GM18499 (cell line): ENCODE results near the gene MCC.
"Not testable (repeated sequence)": the region's sequence is repeated elsewhere in the genome, so short reads cannot be mapped to it uniquely, and the experiment has no call there.

Experiments used
- ATAC-seq: cut with Tn5 transposase; IDR thresholded peaks from one replicate; pipeline ENCODE4 v1.9.1; 2021; ENCODE audit warnings: moderate number of reproducible peaks; ENCODE audit not compliant: insufficient read depth, unreplicated experiment

The MCC gene

DNA sequence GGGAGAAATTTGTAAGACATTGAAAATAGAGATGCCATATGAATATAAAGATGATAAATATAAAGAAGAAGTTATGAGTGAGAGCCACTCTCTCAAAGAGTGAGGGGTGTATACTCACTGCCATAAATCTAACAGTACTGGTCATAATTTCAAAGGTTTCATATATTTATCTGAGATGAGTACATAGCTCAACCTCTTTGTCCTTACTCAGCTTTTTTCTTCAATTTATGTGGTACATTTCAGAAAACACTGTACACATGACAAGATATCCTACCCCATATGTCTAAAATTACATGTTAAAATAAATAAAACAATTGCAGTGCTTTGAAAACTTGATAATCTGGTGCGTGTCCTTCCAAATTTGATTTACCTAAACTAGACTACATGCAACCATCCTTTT, 5.2 kb upstream of the MCC start:
- no peak for ATAC-seq

DNA sequence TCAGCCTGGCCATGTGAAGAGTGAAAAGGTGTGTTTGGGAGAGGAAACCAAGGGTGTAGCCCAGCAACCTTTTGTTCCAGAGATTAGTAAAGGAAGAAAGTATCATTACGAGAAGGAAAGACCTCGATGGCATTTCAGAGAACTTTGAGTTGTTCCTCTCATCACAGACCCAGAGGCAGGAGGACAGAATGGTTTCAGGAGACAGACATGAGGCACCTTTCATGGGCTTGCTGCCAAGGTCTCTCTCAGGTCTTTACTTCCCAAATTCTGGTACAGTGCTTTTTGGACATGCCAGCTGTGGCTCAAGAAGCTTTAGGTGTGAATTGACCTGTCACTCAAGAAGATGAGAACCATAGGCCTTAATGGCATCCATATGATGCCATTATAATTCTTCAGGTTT, 2.8 kb upstream of the MCC start:
- ATAC-seq, result no peak

DNA sequence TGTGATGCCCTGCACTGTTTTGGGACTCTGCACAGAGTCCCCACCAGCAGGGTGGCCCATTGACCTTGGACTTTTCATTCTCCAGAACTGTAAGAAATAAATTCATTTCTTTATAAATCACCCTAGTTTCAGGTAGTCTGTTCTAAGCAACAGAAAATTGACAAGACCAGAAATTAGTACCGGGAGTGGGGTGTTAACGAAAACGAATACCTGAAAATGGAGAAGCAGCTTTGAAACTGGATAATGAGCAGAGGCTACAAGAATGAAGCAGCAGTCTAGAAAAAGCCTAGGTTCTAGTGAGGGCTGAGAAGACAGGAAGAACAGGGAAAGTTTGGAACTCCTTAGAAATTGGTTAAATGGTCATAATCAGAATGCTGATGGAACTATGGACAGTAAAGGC, 2.1 kb upstream of the MCC start:
- no peak for ATAC-seq

DNA sequence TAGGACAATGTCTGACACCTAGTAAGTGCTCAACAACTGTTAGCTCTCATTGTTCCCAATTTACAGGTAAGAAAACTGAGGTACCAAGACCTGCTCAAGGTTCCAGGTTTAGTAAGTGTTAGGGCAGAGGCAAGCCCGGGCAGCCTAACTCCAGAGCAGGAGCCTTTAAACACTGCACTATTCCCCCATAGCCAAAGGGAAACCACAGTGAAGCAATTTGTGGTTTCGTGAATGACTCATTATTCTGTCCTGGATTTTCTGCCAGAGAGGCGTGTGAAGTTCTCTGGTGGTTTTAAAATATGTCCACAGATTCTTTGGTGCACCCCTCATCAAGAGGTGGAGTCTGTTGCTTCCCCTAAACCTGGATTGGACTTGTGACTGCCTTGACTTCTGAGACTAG, 1.0 kb upstream of the MCC start:
- peak; percentile 43 for ATAC-seq

DNA sequence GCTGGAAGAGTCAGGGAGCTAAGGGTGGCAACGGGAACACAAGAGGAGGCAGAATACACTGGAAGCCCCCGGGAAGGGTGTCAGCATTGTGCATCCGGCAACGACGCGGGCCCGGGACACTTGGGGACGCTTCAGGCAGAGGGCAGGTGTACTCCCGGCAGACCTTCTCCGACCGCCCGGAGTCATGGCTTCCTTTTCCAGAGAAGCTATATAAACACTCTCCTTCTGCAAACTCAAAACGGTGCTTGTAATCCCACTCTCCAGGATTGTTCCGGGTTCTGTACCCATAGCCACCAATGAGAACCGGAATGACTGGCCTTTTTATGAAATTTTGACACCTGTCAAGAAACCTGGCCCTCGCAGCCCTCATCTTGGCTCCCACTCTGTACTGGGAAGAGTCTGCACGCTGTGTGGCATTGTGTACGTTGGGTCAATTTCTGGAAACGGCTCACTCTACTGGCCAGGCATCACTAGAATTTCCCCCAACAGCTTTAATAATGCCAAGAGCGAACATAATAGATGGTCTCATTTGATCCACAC, 462 bp upstream of the MCC start:
- ATAC-seq, result no peak

DNA sequence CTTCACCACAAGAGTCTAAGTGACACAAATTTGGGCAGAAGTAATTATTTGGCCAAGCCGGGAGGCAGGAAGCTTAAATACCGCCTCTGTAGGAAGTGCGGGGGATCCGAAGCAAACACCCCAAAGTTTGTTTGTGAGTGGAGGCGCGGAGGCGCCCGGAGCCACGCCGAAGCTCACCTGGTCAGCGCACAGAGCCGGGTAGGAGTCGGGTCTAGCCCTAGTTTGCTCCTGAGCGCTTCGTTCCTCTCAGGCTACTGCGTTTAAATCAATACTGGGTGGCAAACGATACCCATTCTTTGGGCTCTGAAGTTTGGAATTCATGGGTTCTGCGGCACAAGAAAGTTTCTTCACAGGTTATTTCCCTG, 855 bp downstream of the MCC start:
- ATAC-seq, result no peak

DNA sequence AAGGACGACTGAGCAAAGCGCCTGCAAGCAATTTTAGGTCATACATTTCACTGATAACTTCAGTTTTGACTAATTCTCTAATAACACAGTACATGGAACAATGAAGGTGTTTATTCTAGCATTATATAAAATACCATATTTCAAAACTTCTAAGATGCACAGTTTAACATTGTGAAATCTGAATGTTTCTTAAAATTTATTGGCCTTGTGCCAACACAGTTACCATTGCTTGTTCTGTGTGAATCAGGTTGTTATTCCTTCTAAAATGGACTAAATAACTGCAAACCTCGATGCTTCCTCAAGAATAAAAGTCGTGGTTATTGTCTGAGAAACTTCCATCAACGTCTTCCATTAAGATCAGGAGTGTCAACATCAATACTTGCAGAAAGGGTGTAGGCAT, 8.0 kb downstream of the MCC start:
- ATAC-seq, result no peak

DNA sequence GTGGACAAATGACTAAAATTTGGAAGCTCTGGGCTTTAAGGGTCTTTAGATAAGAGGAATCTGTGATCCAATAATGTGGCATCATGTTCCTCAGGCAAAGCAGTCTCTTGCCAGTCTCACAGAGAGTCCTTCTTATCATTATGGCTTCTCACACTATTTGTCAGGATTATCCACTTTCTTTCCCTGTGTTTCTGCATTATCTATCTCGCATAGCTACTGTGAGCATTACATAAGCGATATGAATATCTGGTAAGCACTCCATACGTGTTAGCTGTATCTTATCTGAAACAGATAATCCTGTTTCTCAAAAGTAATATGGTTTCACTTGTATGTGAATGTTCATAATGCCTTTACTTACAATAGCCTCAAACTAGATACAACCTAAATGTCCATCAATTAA, 9.6 kb downstream of the MCC start:
- no peak for ATAC-seq

DNA sequence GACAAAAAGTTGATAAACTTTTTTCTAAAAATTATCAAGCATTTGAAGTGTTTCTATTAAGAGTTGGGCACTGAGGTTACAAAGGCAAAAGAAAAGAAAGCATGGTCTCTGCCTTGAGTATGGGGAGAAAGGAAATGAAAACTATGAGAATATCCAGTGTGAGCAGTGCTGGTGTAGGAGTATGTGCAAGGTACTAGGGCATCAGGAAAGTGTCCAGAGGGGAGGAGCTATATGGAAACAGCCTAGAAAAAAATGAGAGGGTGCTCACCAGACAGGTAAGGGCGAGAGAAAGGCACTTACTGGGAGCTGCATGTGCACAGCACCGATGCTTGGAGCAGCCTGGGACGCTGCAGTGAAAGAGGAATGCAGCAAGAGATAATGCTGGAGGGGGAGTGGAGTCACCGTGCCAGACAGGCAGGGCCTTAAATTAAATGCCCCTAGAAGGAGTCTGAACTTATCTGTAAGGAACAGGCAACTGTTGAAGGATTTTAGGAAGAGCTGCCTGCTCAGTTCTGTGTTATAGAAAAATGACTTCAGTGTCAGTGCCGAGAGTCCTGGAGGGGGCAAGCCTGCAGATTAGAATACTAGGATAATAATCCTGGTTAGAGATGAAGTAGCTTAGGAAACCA, 14.0 kb downstream of the MCC start:
- ATAC-seq, result no peak

DNA sequence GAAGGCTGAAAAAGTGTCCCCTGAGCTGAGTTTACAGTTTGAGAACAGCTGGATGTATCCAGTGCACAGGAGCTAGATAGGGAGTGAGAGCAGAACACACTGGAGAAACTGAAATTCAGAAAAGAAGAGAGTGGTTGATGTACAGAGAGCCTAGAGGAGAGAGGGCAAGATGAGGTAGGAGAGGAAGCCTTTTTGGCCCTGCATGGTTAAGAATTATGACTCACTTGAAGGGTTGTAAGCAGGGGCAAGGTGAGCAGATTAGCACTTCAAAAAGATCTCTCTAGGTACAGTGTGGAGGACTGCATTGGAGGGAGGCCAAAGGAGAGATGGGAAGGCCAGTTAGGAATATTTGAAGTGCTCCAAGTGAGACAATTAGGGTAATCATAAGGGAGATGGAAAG, 25.2 kb downstream of the MCC start:
- no peak for ATAC-seq

DNA sequence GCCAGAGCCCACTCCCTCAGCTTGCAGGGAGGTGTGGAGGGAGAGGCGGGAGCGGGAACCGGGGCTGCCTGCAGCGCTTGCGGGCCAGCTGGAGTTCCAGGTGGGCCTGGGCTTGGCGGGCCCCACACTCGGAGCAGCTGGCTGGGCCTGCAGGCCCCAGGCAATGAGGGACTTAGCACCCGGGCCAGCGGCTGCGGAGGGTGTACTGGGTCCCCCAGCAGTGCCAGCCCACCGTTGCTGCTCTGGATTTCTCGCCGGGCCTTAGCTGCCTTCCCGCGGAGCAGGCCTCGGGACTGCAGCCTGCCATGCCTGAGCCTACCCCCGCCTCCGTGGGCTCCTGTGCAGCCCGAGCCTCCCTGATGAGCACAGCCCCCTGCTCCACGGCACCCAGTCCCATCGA, 31.1 kb downstream of the MCC start:
- ATAC-seq, result not testable (repeated sequence)

DNA sequence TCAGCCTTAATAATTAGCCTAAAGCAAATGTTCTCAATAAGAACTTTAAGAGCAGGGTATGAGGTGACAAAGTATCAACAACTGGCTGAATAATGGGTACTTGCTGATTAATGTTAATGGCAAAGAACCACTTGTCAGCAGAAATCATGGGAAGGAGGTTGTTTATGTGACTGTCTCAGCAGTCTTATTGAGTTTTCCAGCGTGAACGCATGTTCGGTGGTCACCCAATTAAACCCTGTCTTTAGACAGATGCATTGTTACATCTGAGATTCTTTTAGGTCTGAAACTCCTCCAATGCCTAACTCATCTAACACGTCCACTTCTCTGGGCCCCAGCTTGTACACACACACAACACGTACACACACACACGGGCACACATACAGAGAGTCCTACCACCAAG, 35.3 kb downstream of the MCC start:
- no peak for ATAC-seq

DNA sequence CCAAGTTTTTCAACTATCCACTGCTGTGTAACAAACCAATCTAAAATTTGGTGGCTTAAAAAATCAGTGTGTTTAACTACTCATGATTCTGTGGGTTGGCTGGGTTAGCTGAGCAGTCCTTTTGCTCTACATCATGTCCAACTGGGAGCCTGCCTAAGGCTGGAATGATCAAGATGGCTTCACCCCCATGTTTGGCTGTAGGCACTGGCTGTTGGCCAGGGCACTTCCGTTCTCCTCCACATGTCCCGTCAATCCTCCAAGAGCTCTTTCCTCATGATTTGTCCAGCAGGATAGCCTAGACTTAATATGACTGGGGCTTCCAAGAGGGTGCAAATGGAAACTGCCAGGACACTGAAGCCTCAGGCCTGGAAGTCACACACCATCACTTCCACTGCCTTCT, 36.5 kb downstream of the MCC start:
- no peak for ATAC-seq

DNA sequence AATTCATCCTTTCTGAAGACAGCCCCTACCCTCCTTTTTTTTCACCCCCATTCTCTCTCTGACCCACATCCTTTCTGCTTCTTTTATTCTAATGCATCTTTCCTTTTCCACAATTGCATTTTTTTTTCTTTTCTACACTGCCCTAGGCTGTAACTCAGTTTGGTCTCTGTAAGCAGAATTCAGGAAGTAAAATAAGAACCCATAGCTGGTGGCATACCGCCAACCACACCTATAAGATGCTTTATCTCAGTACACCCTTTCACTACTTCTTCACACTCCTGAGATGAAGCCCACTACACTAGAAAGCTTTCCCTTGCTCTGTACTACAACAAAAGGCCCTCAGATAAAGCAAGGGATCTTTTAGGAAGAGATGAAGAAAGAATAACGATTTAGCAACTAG, 37.3 kb downstream of the MCC start:
- ATAC-seq, result no peak

DNA sequence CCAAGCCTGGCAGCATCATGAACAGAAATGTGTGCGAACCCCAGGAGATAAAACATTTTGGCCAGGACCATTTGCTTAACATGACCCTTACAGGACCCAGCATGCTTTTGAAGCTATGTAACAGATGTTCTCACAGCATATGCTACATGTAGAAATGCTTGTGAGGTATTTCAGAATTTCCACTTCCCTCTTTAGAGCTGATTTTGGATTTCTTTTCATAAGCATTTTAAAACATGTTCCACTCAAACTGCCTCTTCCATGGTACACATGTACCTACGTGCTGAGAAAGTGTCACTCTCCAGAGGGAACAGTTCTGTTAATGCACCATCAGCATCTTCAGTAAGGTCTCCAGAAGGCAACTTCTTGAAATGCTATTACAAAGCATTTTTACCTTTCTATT, 37.8 kb downstream of the MCC start:
- no peak for ATAC-seq

DNA sequence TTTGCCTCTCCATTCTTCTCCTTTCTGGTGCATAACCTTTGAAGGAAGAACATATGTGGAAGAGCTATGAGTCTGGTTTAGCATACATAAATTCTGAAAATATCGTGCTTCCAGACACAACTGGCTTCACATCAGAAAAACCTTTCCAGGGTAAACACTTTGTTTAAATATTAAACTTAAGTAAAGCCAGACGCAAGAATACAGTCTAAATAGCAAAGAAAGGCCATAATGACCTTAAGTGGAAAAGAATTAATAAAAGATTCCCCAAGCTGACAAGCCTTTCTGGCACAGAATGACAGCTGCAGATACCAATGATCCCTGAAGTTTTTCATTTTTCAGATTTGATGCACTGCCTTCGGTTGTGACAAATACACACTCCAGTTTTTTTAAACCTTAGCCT, 40.0 kb downstream of the MCC start:
- ATAC-seq, result no peak

DNA sequence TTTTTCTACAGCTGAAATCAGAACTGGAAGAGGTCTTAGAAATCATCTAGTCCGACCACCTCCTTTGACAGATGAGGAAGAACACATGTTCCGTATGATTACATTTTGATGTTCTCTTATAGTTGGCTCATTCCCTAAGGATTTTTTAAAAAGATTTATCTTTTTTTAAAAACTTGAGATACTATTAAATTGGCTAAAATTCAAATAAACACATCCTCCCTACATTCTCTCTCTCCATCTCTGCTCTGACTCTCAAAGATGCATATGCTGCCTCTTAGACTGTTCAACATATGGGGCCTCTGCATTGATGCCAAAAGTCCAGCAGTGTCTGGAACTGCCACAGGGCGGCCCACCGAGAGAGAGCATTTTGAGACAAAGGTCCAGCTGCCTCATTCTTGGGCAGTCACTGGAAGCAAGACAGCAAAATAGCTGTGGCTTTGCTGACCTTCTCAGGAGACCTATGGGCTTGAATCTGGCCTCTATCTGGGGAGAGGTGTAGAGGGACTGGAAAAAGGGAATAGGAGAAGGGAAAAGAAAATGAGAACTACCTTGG, 40.7 kb downstream of the MCC start:
- ATAC-seq, result no peak

DNA sequence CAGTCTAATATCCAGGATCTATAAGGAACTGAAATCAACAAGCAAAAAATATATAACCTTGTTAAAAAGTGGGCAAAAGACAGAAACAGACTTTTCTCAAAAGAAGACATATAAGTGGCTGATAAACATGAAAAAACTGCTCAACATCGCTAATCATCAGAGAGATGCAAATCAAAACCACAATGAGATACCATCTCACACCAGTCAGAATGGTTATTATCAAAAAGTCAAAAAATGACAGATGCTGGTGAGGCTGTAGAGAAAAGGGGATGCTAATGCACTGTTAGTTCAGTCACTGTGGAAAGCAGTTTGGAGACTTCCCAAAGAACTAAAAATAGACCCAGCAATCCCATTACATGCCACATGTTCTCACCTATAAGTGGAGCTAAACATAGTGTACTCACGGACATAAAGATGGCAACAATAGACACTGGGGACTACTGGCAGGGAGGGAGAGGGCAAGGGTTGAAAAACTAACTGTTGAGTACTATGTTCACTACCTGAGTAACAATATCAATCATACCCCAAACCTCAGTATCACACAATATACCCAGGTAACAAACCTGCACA, 41.8 kb downstream of the MCC start:
- ATAC-seq, result no peak

DNA sequence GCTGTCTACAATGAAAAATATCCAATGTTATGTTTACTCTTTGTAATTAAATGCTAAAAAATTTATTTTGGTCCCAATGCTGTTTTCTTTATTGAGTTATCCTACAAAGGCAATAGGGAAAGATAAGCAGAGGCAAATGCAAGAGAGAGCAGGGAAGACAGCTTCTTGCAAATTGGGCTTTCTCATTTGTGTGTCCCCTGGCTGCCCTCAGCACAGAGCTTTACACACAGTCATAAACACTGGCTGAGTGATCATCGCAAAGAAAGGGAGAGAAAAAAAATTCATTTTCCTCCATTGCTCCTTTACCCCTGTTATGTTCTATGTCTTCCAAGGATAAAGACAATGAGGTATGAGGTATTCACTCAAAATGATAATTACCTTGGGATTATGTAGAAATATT, 51.1 kb downstream of the MCC start:
- ATAC-seq, result no peak

DNA sequence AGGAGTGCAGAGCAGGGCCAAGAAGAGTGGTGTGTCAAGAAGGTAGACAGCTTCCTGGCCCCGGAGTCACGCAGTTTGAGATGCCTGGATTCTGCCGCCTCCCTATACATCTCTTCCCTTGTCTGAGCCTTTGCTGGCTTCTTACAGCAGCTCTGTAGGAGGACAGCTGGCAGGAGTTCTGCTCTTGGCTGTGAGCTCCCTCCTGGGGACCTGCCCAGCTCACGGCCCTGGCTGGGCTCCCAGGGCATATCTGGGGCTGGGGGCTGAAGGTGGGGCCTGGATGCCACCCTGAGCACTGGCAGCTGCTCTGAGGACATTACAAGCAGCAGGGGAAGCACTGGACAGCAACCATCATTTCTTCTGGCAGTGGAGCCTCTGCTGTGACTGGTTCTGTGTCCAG, 52.7 kb downstream of the MCC start:
- ATAC-seq, result no peak

DNA sequence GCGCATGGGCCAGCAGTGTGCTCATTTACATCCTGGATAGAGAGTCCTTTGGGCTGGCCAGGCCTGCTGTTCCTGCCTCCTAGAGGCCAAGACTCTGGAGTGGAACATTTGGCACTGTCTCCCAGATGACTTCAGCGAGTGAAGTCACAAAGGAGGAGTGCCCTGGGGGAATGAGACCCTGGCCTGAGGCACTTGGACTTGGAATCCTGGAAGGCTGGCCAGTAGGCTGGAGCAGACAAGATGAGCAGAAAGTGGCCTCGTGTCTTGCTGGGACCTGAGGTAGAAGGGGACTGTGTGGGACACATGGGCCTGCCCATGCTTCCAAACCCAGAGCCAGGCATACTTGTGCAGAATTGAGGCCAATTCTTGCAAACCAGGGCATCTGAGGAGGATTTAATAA, 53.4 kb downstream of the MCC start, which contains the start of gene TSSK1B:
Gene TSSK1B (minus strand): TSS at position 101 of the 400 bp plus-strand sequence. CDS start 150 bp downstream, outside the sequence.
- no peak for ATAC-seq
